ENCODE results near the gene SIGLEC1.

- TF ChIP-seq CTCF (IDR thresholded peaks at IDR 0.05; ENCODE audit: insufficient read depth, low read depth, low read length) (no peak), EZH2 (IDR thresholded peaks at IDR 0.05; ENCODE audit: insufficient read depth, low read length) (no peak)
Measured at GRCh38 chr20:3738111-3739053, 26.0 kb upstream of the SIGLEC1 start.

All from astrocyte (in vitro differentiated cells and primary cell).